HG03378 (cell line): ENCODE results near the gene ACOT2.

Experiments
- ATAC-seq: cut with Tn5 transposase; IDR thresholded peaks from one replicate; pipeline ENCODE4 v1.9.1; 2021; ENCODE audit warnings: mild to moderate bottlenecking, moderate library complexity; ENCODE audit not compliant: unreplicated experiment

Gene ACOT2

GRCh38 chr14:73613046-73613383 lies 44.0 kb downstream of the ACOT2 start:
- no peak for ATAC-seq

GRCh38 chr14:73613419-73613963 lies 44.5 kb downstream of the ACOT2 start:
- no peak for ATAC-seq

- no peak for ATAC-seq
Observed at GRCh38 chr14:73616831-73617230, 47.8 kb downstream of the ACOT2 start.

GRCh38 chr14:73619524-73619923 lies 50.5 kb downstream of the ACOT2 start:
- no peak for ATAC-seq

GRCh38 chr14:73620268-73620667 lies 51.3 kb downstream of the ACOT2 start:
- no peak for ATAC-seq

- no peak for ATAC-seq
Observed at GRCh38 chr14:73623504-73624054, 54.6 kb downstream of the ACOT2 start.
